ENCODE results near the gene PHACTR4.
A peak's percentile ranks its signal among the peaks of the same experiment; 100 is the strongest.
"Not testable (repeated sequence)": the region's sequence is repeated elsewhere in the genome, so short reads cannot be mapped to it uniquely, and the experiment has no call there.

PHACTR4 gene

GRCh38 chr1:28371010-28371377, 1.5 kb downstream of the PHACTR4 start:
- Histone ChIP-seq H3F3A (ENCODE audit: insufficient read depth) (peaks cover 11% of the 10 kb centered on the region), H3K9ac (ENCODE audit: low read length) (peak overlapping the region; percentile 90), H3K27ac (ENCODE audit: low read depth, low read length) (no peak overlapping the region; the same call in 1 of the 2 replicates), H2AFZ (ENCODE audit: low read depth, low read length, severe bottlenecking) (no peak overlapping the region), H3K36me3 (ENCODE audit: low read length) (no peaks in the 10 kb centered on the region), H3K9me3 (ENCODE audit: insufficient read depth, low read length) (no peaks in the 10 kb centered on the region), H3K9me2 (replicated peaks; ENCODE audit: insufficient read depth, low read length) (no peaks in the 10 kb centered on the region), H3K4me2 (ENCODE audit: low read depth, low read length, poor library complexity, severe bottlenecking) (peak overlapping the region; percentile 60), H3K27me3 (ENCODE audit: low read length) (no peaks in the 10 kb centered on the region), H3K79me2 (ENCODE audit: insufficient read depth, low read length) (peaks cover 50% of the 10 kb centered on the region), H4K20me1 (ENCODE audit: low read depth, low read length) (no peaks in the 10 kb centered on the region), H3K4me3 (ENCODE audit: insufficient read depth, low read length, poor library complexity, severe bottlenecking) (peak overlapping the region; percentile 92)
- no peak for TF ChIP-seq CTCF (IDR thresholded peaks at IDR 0.05; ENCODE audit: insufficient read depth, low read length, poor library complexity, severe bottlenecking)
- no peak for TF ChIP-seq EZH2phosphoT487 (conservative IDR thresholded peaks at IDR 0.05; ENCODE audit: low read length)

GRCh38 chr1:28373450-28373849, 3.9 kb downstream of the PHACTR4 start:
- H3K9me3 ChIP-seq (ENCODE audit: insufficient read depth, low read length); H4K20me1 ChIP-seq (ENCODE audit: low read depth, low read length); H3K27me3 ChIP-seq (ENCODE audit: low read length); H3K9ac ChIP-seq (ENCODE audit: low read length); H3K36me3 ChIP-seq (ENCODE audit: low read length); H2AFZ ChIP-seq (ENCODE audit: low read depth, low read length, severe bottlenecking); H3K4me2 ChIP-seq (ENCODE audit: low read depth, low read length, poor library complexity, severe bottlenecking); H3K4me3 ChIP-seq (ENCODE audit: insufficient read depth, low read length, poor library complexity, severe bottlenecking); H3K9me2 ChIP-seq (replicated peaks; ENCODE audit: insufficient read depth, low read length): not testable (repeated sequence)
- peaks cover 53% of the 10 kb centered on the region for H3K79me2 ChIP-seq (ENCODE audit: insufficient read depth, low read length)
- H3K27ac ChIP-seq (ENCODE audit: low read depth, low read length) = 0 out of 2 replicates have a peak overlapping the region, but pooled peaks have one; percentile 12
- peaks cover 11% of the 10 kb centered on the region for H3F3A ChIP-seq (ENCODE audit: insufficient read depth)

GRCh38 chr1:28374297-28374696, 4.8 kb downstream of the PHACTR4 start:
- H3K9ac ChIP-seq (ENCODE audit: low read length) = no peak overlapping the region
- H3K9me2 ChIP-seq (replicated peaks; ENCODE audit: insufficient read depth, low read length) = no peaks in the 10 kb centered on the region
- H4K20me1 ChIP-seq (ENCODE audit: low read depth, low read length) = no peaks in the 10 kb centered on the region
- H3K79me2 ChIP-seq (ENCODE audit: insufficient read depth, low read length) = peaks cover 61% of the 10 kb centered on the region
- H2AFZ ChIP-seq (ENCODE audit: low read depth, low read length, severe bottlenecking) = no peak overlapping the region
- H3K27me3 ChIP-seq (ENCODE audit: low read length) = no peaks in the 10 kb centered on the region
- H3K9me3 ChIP-seq (ENCODE audit: insufficient read depth, low read length) = no peaks in the 10 kb centered on the region
- H3K4me2 ChIP-seq (ENCODE audit: low read depth, low read length, poor library complexity, severe bottlenecking) = no peak overlapping the region
- TF ChIP-seq EZH2phosphoT487 (conservative IDR thresholded peaks at IDR 0.05; ENCODE audit: low read length) (no peak), CTCF (IDR thresholded peaks at IDR 0.05; ENCODE audit: insufficient read depth, low read length, poor library complexity, severe bottlenecking) (no peak)
- H3K36me3 ChIP-seq (ENCODE audit: low read length) = no peaks in the 10 kb centered on the region
- peaks cover 10% of the 10 kb centered on the region; the same call in 1 of the 2 replicates for H3F3A ChIP-seq (ENCODE audit: insufficient read depth)
- 0 out of 2 replicates have a peak overlapping the region, but pooled peaks have one; percentile 12 for H3K27ac ChIP-seq (ENCODE audit: low read depth, low read length)
- H3K4me3 ChIP-seq (ENCODE audit: insufficient read depth, low read length, poor library complexity, severe bottlenecking) = no peak overlapping the region

- H3K9me3 ChIP-seq (ENCODE audit: insufficient read depth, low read length); H3F3A ChIP-seq (ENCODE audit: insufficient read depth); H3K36me3 ChIP-seq (ENCODE audit: low read length); H3K4me3 ChIP-seq (ENCODE audit: insufficient read depth, low read length, poor library complexity, severe bottlenecking); H3K4me2 ChIP-seq (ENCODE audit: low read depth, low read length, poor library complexity, severe bottlenecking); H3K27me3 ChIP-seq (ENCODE audit: low read length); H3K9me2 ChIP-seq (replicated peaks; ENCODE audit: insufficient read depth, low read length); H2AFZ ChIP-seq (ENCODE audit: low read depth, low read length, severe bottlenecking); H3K27ac ChIP-seq (ENCODE audit: low read depth, low read length); H4K20me1 ChIP-seq (ENCODE audit: low read depth, low read length); H3K9ac ChIP-seq (ENCODE audit: low read length): not testable (repeated sequence)
- H3K79me2 ChIP-seq (ENCODE audit: insufficient read depth, low read length) = peaks cover 68% of the 10 kb centered on the region
These were observed 6.1 kb downstream of the PHACTR4 start for GRCh38 chr1:28375598-28375997.

GRCh38 chr1:28376195-28376594, 6.7 kb downstream of the PHACTR4 start:
- peaks cover 65% of the 10 kb centered on the region for H3K79me2 ChIP-seq (ENCODE audit: insufficient read depth, low read length)
- not testable (repeated sequence) for H3K9me3 ChIP-seq (ENCODE audit: insufficient read depth, low read length); H4K20me1 ChIP-seq (ENCODE audit: low read depth, low read length); H3F3A ChIP-seq (ENCODE audit: insufficient read depth); H3K27me3 ChIP-seq (ENCODE audit: low read length); H2AFZ ChIP-seq (ENCODE audit: low read depth, low read length, severe bottlenecking); H3K36me3 ChIP-seq (ENCODE audit: low read length); H3K4me3 ChIP-seq (ENCODE audit: insufficient read depth, low read length, poor library complexity, severe bottlenecking); H3K9ac ChIP-seq (ENCODE audit: low read length); H3K4me2 ChIP-seq (ENCODE audit: low read depth, low read length, poor library complexity, severe bottlenecking); H3K9me2 ChIP-seq (replicated peaks; ENCODE audit: insufficient read depth, low read length); H3K27ac ChIP-seq (ENCODE audit: low read depth, low read length)

All from SU-DHL-6 (cell line).